ENCODE data around the gene PGC.

PGC gene

GRCh38 chr6:41743406-41744235, 3.6 kb downstream of the PGC start:
- TF ChIP-seq GATA3 (IDR thresholded peaks at IDR 0.05; ENCODE audit: low read depth, low read length) (no peak), GATA2 (IDR thresholded peaks at IDR 0.05; ENCODE audit: low read depth, low read length) (no peak)

- no peak for TF ChIP-seq GATA3 (IDR thresholded peaks at IDR 0.05; ENCODE audit: low read depth, low read length)
Measured at GRCh38 chr6:41741625-41742490, 5.3 kb downstream of the PGC start.

- no peak for TF ChIP-seq GATA2 (IDR thresholded peaks at IDR 0.05; ENCODE audit: low read depth, low read length)
- no peak for TF ChIP-seq GATA3 (IDR thresholded peaks at IDR 0.05; ENCODE audit: low read depth, low read length)
Measured at GRCh38 chr6:41740366-41741162, 6.6 kb downstream of the PGC start.

- no peak for TF ChIP-seq GATA3 (IDR thresholded peaks at IDR 0.05; ENCODE audit: low read depth, low read length)
- no peak for TF ChIP-seq GATA2 (IDR thresholded peaks at IDR 0.05; ENCODE audit: low read depth, low read length)
Measured at GRCh38 chr6:41739041-41739440, 8.2 kb downstream of the PGC start.

GRCh38 chr6:41737591-41738130, 9.5 kb downstream of the PGC start:
- TF ChIP-seq GATA2 (IDR thresholded peaks at IDR 0.05; ENCODE audit: low read depth, low read length), result no peak
- no peak for TF ChIP-seq GATA3 (IDR thresholded peaks at IDR 0.05; ENCODE audit: low read depth, low read length)

GRCh38 chr6:41736800-41737555, 10.2 kb downstream of the PGC start:
- TF ChIP-seq GATA2 (IDR thresholded peaks at IDR 0.05; ENCODE audit: low read depth, low read length) (no peak), GATA3 (IDR thresholded peaks at IDR 0.05; ENCODE audit: low read depth, low read length) (no peak)

GRCh38 chr6:41736186-41736733, 10.9 kb downstream of the PGC start:
- TF ChIP-seq GATA3 (IDR thresholded peaks at IDR 0.05; ENCODE audit: low read depth, low read length) (no peak), GATA2 (IDR thresholded peaks at IDR 0.05; ENCODE audit: low read depth, low read length) (no peak)

DNA sequence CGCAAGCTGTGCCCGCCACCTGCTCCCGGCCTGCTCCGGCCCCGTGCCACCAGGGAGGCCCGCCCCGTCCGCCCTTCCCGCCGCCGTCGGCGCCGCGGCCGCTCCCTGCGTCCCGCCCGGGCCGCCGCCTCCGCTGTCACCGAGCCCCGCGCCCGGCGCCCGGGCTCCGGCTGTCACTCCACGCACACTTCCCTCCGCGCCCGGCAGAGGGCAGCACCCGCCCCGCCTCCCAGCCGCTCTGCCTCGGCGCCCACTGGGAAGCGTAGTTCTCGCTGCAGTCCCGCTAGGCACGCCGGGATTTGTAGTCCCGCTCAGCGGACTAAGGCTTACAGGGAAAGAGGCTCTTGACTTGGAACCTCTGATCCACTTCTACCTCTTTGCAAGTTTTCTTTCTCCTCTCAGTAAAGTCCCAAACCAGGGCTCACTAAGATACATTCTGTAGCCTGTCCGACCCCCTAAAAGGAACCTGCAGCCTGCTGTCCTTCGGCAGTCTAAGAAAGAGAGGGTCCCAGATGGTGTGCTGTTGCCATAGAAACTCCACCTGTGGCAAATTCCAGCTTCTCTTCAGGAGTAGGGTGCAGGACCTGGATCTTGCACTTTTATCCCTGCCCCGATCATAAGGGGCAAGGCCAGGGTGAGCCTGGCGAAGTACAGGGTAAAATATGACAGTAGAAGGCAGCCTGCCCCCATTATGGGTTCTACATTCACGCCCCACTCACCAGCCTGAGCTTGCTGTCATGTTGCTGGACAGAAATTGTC, 11.6 kb downstream of the PGC start, which contains the start of gene TFEB:
TSS of gene TFEB (minus strand) at position 182 of the 759 bp plus-strand sequence. CDS start 44,395 bp downstream, outside the sequence.
- TF ChIP-seq GATA3 (IDR thresholded peaks at IDR 0.05; ENCODE audit: low read depth, low read length) (no peak), GATA2 (IDR thresholded peaks at IDR 0.05; ENCODE audit: low read depth, low read length) (no peak)

- TF ChIP-seq GATA2 (IDR thresholded peaks at IDR 0.05; ENCODE audit: low read depth, low read length) (no peak), GATA3 (IDR thresholded peaks at IDR 0.05; ENCODE audit: low read depth, low read length) (no peak)
Measured at GRCh38 chr6:41734666-41735426, 12.4 kb downstream of the PGC start.

DNA sequence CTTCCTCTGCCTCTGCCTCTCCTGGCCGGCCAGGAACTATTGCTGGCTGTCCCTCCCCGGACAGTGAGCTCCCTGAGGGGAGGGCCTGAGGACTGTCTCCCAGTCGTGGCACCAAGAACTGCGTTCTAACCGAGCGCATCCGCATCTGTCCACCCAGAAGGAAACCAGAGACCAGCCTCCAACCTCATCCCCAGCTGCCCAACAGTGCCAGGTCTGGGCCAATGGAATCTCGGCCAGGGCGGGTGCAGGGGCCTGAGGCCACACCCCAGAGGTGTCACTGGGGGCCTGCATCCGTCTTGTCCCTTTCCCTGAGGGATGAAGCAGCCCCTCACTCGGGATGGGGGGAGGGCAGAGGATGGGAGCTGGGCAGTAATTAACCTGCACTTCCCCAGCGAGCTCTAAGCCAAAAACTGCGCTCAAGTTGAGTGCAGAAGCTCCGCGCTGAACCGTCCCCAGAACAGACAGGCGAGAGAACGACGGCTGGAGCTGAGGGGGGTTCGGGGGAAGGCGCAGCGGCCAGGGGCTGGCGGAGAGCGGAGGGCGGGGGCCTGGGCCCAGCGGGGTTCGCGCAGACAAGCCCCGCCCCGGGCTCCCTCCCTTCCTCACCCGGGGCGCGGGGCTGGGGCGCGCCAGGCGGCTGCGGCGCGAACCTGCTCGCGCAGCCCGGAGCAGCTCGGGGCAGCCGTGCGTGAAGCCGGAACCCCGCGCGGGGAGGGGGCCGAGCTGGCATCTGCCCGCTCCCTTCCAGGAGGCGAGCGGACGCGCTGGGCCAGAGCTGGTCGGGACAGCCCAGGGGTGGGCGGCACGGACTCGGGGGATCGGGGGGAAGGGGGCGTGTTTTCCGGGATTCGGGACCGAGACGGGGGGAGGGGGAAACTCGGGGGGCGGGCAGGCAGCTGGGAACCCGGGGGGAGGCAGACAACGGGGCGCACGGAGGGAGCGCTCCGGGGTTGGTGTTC, 13.2 kb downstream of the PGC start:
- TF ChIP-seq GATA2 (IDR thresholded peaks at IDR 0.05; ENCODE audit: low read depth, low read length), result no peak
- no peak for TF ChIP-seq GATA3 (IDR thresholded peaks at IDR 0.05; ENCODE audit: low read depth, low read length)

Measured in SH-SY5Y (cell line).